ENCODE measurements around the gene INO80D. TPM values are rescaled to one million over a fixed set of nuclear protein-coding genes. Genes with fewer than 3 reads are reported as not detected.
"Not testable (repeated sequence)": the region's sequence is repeated elsewhere in the genome, so short reads cannot be mapped to it uniquely, and the experiment has no call there.

INO80D gene
- total RNA-seq, 4 donors from 2014 or later, result 6.4 to 45.6 (median 23.4) TPM

DNA sequence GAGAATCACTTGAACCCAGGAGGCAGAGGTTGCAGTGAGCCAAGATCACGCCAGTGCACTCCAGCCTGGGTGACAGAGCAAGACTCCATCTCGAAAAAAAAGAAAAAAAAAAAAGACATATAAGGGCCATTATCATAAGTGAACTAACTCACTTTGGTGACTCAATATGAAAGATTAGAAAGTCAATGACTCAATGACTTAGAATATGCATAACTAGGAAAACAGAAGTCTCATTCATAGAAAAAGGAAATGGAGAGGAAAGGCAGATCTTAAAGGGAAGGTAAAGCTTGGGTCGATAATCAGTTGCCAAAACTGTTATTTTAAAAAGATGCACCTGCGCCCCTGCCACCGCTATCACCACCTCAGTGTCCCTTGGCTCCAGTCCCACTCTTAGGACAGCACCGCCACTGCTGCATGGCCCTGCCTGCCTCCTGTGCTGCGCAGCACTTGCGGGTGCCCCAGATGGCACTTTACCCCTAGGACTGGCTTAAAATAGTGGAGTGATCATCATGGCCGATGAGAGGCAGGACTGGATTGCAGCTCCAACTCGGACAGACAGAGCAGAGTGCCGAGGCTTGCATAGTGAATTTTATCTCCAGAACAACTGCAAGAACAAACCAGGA is 54.7 kb downstream of the INO80D start:
- H3K27ac ChIP-seq, result no peak overlapping the region

GRCh38 chr2:206028101-206028500 is 57.9 kb downstream of the INO80D start:
- H3K27ac ChIP-seq, result no peak overlapping the region
- TF ChIP-seq POLR2A (IDR thresholded peaks at IDR 0.05) (no peak), CTCF (IDR thresholded peaks at IDR 0.05) (no peak)
- no peaks in the 10 kb centered on the region for H3K36me3 ChIP-seq
- H3K27me3 ChIP-seq, result no peaks in the 10 kb centered on the region
- no peaks in the 10 kb centered on the region for H3K9me3 ChIP-seq
- no peaks in the 10 kb centered on the region for H3K4me1 ChIP-seq
- intact Hi-C loops (cut with DNase I; ENCODE audit: low total_unique reads), result no loop called here
- no peak for DNase-seq
- H3K4me3 ChIP-seq, result no peak overlapping the region

More for the DNA sequence above, 54.7 kb downstream of the INO80D start:
- intact Hi-C loops (cut with DNase I; ENCODE audit: low total_unique reads), result no loop called here
- DNase-seq, result no peak
- Histone ChIP-seq H3K9me3 (no peaks in the 10 kb centered on the region), H3K4me1 (no peaks in the 10 kb centered on the region), H3K36me3 (no peaks in the 10 kb centered on the region), H3K4me3 (no peak overlapping the region), H3K27me3 (no peaks in the 10 kb centered on the region)
- no peak for TF ChIP-seq CTCF (IDR thresholded peaks at IDR 0.05)

DNA sequence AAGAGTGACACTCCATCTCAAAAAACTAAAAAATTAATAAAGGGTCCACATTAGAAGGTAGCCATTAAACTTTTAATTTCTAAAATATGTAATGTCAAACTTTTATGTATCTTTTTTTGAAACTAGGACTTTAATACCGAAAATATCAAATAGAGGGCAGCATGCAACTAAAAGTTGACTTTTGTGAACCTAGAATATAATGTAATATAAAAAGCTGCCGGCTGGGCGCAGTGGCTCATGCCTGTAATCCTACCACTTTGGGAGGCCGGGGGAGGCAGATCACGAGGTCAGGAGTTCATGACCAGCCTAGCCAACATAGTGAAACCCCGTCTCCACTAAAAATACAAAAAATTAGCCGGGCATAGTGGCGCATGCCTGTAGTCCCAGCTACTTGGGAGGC is 62.8 kb downstream of the INO80D start:
- H3K36me3 ChIP-seq, result no peaks in the 10 kb centered on the region
- no peaks in the 10 kb centered on the region for H3K9me3 ChIP-seq
- H3K4me1 ChIP-seq, result no peaks in the 10 kb centered on the region
- H3K27ac ChIP-seq, result no peak overlapping the region
- DNase-seq, result no peak
- no peak for TF ChIP-seq CTCF (IDR thresholded peaks at IDR 0.05)
- TF ChIP-seq POLR2A (IDR thresholded peaks at IDR 0.05), result no peak
- intact Hi-C loops (cut with DNase I; ENCODE audit: low total_unique reads), result no loop called here
- H3K27me3 ChIP-seq, result no peaks in the 10 kb centered on the region
- no peak overlapping the region for H3K4me3 ChIP-seq

DNA sequence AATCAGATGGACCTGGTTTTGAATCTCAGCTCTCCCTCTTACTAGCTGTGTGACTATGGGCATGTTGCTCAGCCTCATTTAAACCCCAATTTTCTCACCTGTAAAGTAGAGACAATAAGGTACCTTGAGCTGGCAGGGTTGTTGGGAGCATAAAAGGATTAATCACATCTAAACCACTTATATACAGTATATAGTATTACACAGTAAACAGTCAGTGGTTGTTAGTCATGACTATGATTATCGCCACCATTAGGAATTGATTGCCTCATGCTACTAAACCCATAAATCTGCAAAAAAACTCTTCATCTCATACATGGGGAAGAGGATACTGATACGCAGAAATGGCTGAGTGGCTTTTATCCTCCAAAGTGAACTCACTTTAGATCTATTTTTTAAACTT is 65.8 kb downstream of the INO80D start:
- H3K27ac ChIP-seq, result no peak overlapping the region
- no peaks in the 10 kb centered on the region for H3K4me1 ChIP-seq
- H3K27me3 ChIP-seq, result no peaks in the 10 kb centered on the region
- H3K36me3 ChIP-seq, result no peaks in the 10 kb centered on the region
- H3K4me3 ChIP-seq, result no peak overlapping the region
- intact Hi-C loops (cut with DNase I; ENCODE audit: low total_unique reads), result no loop called here
- H3K9me3 ChIP-seq, result no peaks in the 10 kb centered on the region
- DNase-seq, result no peak
- TF ChIP-seq CTCF (IDR thresholded peaks at IDR 0.05) (no peak), POLR2A (IDR thresholded peaks at IDR 0.05) (no peak)

DNA sequence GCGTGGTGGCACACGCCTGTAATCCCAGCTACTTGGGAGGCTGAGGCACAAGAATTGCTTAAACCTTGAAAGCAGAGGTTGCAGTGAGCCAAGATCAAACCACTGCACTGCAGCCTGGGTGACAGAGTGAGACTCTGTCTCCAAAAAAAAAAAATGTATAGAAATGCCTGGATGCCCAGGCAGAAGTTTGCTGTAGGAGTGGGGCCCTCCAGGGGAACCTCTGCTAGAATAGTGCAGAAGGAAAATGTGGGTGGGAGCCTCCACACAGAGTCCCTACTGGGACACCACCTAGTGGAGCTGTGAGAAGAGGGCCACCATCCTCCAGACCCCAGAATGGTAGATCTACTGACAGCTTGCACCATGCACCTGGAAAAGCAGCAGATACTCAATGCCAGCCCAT is 70.2 kb downstream of the INO80D start:
- intact Hi-C loops (cut with DNase I; ENCODE audit: low total_unique reads); H3K36me3 ChIP-seq; H3K4me3 ChIP-seq: not testable (repeated sequence)

GRCh38 chr2:206011795-206012194 is 74.2 kb downstream of the INO80D start:
- H3K4me1 ChIP-seq, result no peaks in the 10 kb centered on the region
- H3K9me3 ChIP-seq, result no peaks in the 10 kb centered on the region
- no peak overlapping the region for H3K27ac ChIP-seq
- no peaks in the 10 kb centered on the region for H3K27me3 ChIP-seq
- intact Hi-C loops (cut with DNase I; ENCODE audit: low total_unique reads), result no loop called here
- H3K36me3 ChIP-seq, result no peaks in the 10 kb centered on the region
- H3K4me3 ChIP-seq, result no peak overlapping the region
- no peak for DNase-seq
- TF ChIP-seq POLR2A (IDR thresholded peaks at IDR 0.05), result no peak
- TF ChIP-seq CTCF (IDR thresholded peaks at IDR 0.05), result no peak

More for the DNA sequence above, 70.2 kb downstream of the INO80D start:
- H3K27ac ChIP-seq, DNase-seq, H3K27me3 ChIP-seq, H3K4me1 ChIP-seq, H3K9me3 ChIP-seq: not testable (repeated sequence)

Measured in uterus (tissue), 4 donors.